Stomach smooth muscle (tissue), 2 donors: ENCODE data around the gene HERC2.
"Not testable (repeated sequence)": the region's sequence is repeated elsewhere in the genome, so short reads cannot be mapped to it uniquely, and the experiment has no call there.

Experiments used
- H3K27ac ChIP-seq: one replicate; pipeline ENCODE4 v1.7.0; 2013; ENCODE audit warnings: mild to moderate bottlenecking, low read length, inconsistent platforms
- H3K27me3 ChIP-seq, 2 donors: one replicate each; pipeline ENCODE4 v1.7.0; 2013; ENCODE audit warnings: low read length in 2 of 2; ENCODE audit not compliant: insufficient read depth in 2 of 2, control insufficient read depth in 1 of 2
- H3K36me3 ChIP-seq, 2 donors: one replicate each; pipeline ENCODE4 v1.7.0; 2013; ENCODE audit warnings: low read length in 2 of 2; ENCODE audit not compliant: control insufficient read depth in 2 of 2, insufficient read depth in 2 of 2
- H3K4me1 ChIP-seq: one replicate; pipeline ENCODE4 v1.7.0; 2013; ENCODE audit warnings: low read length; ENCODE audit not compliant: control insufficient read depth, insufficient read depth
- H3K4me3 ChIP-seq, 2 donors: one replicate each; pipeline ENCODE4 v1.7.0; 2013; ENCODE audit warnings: low read length in 2 of 2
- H3K9ac ChIP-seq, 2 donors: one replicate each; pipeline ENCODE4 v1.7.0; 2013; ENCODE audit warnings: low read length in 2 of 2, mild to moderate bottlenecking in 1 of 2
- H3K9me3 ChIP-seq, 2 donors: one replicate each; pipeline ENCODE4 v1.7.0; 2013; ENCODE audit warnings: low read length in 2 of 2; ENCODE audit not compliant: control insufficient read depth in 2 of 2
- donor health status: healthy.
- donor health status: Pancreatic carcinoma.

The HERC2 gene

DNA sequence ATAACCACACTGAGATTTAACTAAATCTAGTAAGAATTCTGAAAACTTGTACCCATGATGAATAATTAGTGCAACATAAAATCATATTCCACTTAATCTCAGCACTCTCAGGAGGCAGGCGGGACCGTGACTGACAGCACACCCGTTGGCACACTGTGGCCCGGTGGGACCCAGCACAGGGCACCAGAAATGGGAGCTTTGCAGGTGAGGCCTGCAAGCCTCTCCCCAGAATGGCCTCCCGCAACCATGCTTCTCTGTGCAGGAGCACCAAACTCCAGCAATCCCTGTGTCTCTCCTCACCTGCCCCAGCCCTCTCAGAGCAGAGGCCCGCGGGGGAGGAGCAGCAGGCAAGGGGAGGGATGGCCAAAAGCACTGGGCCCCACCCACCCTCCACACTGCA, 191.3 kb downstream of the HERC2 start:
- no peaks in the 10 kb centered on the region for H3K9me3 ChIP-seq
- no peaks in the 10 kb centered on the region for H3K27me3 ChIP-seq
- H3K27ac ChIP-seq: no peak overlapping the region
- peaks cover 31 to 44% of the 10 kb centered on the region in 2 donors for H3K36me3 ChIP-seq
- H3K4me3 ChIP-seq: no peak overlapping the region
- H3K9ac ChIP-seq: no peak overlapping the region
- H3K4me1 ChIP-seq: no peaks in the 10 kb centered on the region

DNA sequence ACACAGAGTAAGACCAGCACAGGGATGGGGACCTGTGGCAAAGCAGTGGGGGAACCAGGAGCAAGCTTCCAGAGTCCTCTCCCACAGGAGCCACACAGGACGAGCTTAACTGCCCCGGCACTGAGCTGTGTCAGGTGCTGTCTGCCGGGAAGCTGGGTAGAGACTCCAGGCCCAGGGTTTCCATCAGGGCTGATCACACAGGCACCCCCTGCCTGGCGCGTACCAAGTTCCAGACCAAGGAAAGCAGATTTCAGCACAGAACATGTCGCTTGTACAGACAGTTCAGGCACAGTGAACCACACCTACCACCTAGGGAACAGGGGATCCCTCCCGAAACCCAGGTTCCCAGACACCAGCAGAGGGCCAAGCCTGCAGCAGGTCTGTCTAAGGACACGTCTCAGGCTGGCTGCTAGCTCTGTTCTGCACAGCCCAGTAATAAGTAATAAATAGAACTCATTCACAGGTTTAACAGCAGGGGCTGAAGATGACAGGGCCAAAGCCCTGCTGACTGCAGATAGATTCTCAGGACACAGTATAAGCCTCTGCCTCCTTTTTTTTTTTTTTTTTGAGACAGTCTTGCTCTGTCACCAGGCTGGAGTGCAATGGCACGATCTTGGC, 192.6 kb downstream of the HERC2 start:
- H3K4me1 ChIP-seq: no peaks in the 10 kb centered on the region
- no peaks in the 10 kb centered on the region for H3K27me3 ChIP-seq
- no peak overlapping the region for H3K4me3 ChIP-seq
- no peak overlapping the region for H3K9ac ChIP-seq
- no peaks in the 10 kb centered on the region for H3K9me3 ChIP-seq
- no peak overlapping the region for H3K27ac ChIP-seq
- H3K36me3 ChIP-seq: peaks cover 33 to 48% of the 10 kb centered on the region in 2 donors

- no peak overlapping the region for H3K4me3 ChIP-seq
- no peaks in the 10 kb centered on the region for H3K4me1 ChIP-seq
- peaks cover 41 to 58% of the 10 kb centered on the region in 2 donors for H3K36me3 ChIP-seq
- H3K27ac ChIP-seq: no peak overlapping the region
- H3K27me3 ChIP-seq: no peaks in the 10 kb centered on the region
- no peak overlapping the region for H3K9ac ChIP-seq
- H3K9me3 ChIP-seq: no peaks in the 10 kb centered on the region
These were observed 193.9 kb downstream of the HERC2 start for GRCh38 chr15:28128031-28128430.

GRCh38 chr15:28127036-28127435, 194.9 kb downstream of the HERC2 start:
- H3K36me3 ChIP-seq: peaks cover 42 to 64% of the 10 kb centered on the region in 2 donors
- no peak overlapping the region for H3K9ac ChIP-seq
- no peak overlapping the region for H3K27ac ChIP-seq
- H3K4me1 ChIP-seq: no peaks in the 10 kb centered on the region
- no peaks in the 10 kb centered on the region for H3K27me3 ChIP-seq
- no peaks in the 10 kb centered on the region for H3K9me3 ChIP-seq
- H3K4me3 ChIP-seq: no peak overlapping the region

DNA sequence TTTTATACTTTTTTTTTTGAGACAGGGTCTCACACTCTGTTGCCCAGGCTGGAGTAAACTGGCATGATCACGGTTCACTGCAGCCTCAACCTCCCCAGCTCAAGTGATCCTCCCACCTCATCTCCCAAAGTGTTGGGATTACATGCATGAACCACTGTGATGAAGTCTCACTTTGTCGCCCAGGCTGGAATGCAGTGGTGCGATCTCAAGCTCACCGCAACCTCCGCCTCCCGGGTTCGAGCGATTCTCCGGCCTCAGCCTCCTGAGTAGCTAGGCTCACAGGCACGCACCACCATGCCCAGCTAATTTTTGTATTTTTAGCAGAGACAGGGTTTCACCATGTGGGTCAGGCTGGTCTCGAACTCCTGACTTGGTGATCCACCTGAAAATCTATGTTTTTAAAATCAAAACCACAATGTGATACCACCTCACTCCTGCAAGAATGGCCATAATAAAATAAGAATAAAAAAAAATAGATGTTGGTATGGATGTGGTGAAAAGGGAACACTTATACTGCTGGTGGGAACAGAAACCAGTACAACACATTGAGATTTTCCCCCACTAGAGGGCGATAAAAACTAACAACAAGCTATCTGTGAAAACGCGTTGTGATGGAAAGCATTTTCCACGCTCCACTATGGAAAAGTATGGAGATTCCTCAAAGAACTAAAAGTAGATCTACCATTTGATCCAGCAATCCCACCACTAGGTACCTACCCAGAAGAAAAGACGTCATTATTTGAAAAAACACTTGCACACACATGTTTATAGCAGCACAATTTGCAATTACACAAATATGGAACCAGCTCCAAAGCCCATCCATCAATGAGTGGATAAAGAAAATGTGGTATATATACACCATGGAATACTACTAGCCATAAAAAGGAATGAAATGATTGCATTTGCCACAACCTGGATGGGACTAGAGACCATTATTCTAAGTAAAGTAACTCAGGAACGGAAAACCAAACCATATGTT, 196.0 kb downstream of the HERC2 start:
- Histone ChIP-seq H3K36me3 (peaks cover 38 to 58% of the 10 kb centered on the region in 2 donors), H3K4me1 (no peaks in the 10 kb centered on the region), H3K27me3 (no peaks in the 10 kb centered on the region), H3K27ac (no peak overlapping the region), H3K4me3 (no peak overlapping the region), H3K9ac (no peak overlapping the region), H3K9me3 (no peaks in the 10 kb centered on the region)

DNA sequence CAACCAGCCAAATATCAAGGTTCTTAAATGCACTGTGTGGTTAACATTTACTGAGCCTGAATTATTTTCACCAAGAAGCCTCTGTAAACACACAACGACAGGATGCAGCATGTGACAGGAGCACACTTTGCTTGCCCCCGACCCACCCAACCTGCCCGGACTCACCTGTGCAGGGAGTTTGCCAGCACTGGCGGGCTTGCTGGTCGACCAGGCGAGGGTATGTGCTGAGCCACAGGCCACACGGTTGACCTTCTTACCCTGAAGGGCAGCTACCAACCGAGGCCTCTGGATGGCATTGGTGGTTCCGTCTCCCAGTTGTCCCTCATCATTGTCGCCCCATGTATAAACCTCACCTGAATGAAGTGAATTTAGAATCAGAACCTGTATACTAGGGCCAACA, 197.1 kb downstream of the HERC2 start:
- Histone ChIP-seq H3K36me3 (peaks cover 49 to 59% of the 10 kb centered on the region in 2 donors), H3K9me3 (no peaks in the 10 kb centered on the region), H3K27me3 (no peaks in the 10 kb centered on the region), H3K4me3 (no peak overlapping the region), H3K27ac (no peak overlapping the region), H3K9ac (no peak overlapping the region), H3K4me1 (no peaks in the 10 kb centered on the region)

GRCh38 chr15:28123408-28124023, 198.5 kb downstream of the HERC2 start:
- Histone ChIP-seq H3K27ac (no peak overlapping the region), H3K4me3 (no peak overlapping the region), H3K36me3 (peaks cover 47 to 56% of the 10 kb centered on the region in 2 donors), H3K4me1 (no peaks in the 10 kb centered on the region), H3K27me3 (no peaks in the 10 kb centered on the region), H3K9me3 (no peaks in the 10 kb centered on the region), H3K9ac (no peak overlapping the region)

DNA sequence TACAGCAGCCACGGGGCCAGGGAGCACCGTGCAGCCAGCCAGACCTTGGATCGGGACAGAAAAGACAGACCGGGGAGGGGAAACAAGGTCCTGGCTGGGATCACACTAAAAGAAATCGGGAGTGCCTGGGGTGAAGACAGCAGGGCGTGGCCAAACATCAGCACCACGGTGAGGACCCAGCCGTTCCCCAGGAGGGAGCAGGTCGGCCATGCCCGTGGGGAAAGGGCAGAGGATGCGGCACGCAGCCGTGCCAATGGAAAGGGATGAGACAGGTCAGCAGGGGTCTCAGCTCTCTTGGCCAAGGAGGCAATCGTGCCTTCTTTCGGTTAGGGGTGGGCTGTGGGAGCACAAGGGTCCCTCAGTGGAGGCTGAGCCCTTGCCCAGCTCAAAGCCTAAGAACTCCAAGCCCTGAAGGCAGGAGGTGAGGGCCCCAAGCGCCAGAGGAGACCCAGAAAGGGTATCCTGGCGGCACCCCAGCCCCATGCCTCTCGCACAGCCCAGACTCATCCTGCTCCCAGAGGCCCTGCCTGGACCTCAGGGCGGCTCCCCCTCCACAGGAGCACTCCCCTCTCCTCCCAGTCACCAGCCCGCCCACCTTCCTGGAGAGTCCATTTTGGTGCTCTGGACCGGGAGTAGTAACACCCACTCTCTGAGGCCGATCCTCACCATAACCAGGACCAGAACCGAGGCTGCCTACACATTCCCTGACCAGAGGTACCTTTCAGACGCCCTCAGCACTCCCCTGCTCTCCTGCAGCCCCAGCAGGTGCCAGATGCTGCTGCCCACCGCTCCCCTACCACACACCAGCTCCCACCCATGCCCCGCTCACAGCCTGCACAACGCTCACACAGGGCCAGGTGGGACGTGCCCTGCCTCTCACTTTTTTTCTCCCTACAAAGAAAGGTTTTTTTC, 199.7 kb downstream of the HERC2 start:
- peaks cover 53 to 60% of the 10 kb centered on the region in 2 donors for H3K36me3 ChIP-seq
- H3K27ac ChIP-seq: no peak overlapping the region
- H3K9ac ChIP-seq: no peak overlapping the region
- no peaks in the 10 kb centered on the region for H3K27me3 ChIP-seq
- no peak overlapping the region for H3K4me3 ChIP-seq
- H3K4me1 ChIP-seq: no peaks in the 10 kb centered on the region
- H3K9me3 ChIP-seq: no peaks in the 10 kb centered on the region

DNA sequence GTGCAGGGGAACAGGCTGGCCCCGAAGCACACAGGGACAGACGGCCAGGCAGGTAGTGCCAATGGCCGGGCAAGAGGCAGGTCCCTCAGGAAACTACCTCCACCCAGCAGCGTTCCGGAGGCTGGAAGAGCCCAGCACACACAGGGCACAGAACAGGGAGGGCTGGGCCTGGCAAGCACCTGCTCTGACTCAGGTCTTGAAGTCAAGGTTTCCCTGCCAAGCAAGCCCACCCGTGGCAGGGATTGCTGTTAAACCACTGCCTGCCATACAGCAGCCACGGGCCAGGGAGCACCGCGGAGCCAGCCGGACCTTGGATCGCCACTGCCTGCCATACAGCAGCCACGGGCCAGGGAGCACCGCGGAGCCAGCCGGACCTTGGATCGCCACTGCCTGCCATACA, 200.4 kb downstream of the HERC2 start:
- not testable (repeated sequence) for H3K27ac ChIP-seq, H3K9ac ChIP-seq, H3K4me3 ChIP-seq, H3K9me3 ChIP-seq, H3K4me1 ChIP-seq, H3K27me3 ChIP-seq
- peaks cover 56 to 59% of the 10 kb centered on the region in 2 donors for H3K36me3 ChIP-seq

DNA sequence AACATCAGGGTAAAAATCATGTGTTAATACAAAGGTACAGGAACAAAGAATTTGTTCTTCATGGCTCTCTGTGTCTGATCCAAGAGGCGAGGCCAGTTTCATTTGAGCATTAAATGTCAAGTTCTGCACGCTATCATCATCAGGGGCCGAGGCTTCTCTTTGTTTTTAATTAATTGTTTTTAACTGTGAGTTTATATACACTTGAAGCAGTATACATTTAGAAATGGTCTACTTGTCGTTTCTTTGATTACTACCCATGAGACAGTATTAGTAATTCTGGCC, 201.7 kb downstream of the HERC2 start:
- Histone ChIP-seq H3K9ac (no peak overlapping the region), H3K9me3 (no peaks in the 10 kb centered on the region), H3K27me3 (no peaks in the 10 kb centered on the region), H3K27ac (no peak overlapping the region), H3K4me3 (no peak overlapping the region), H3K36me3 (peaks cover 66 to 69% of the 10 kb centered on the region in 2 donors), H3K4me1 (no peaks in the 10 kb centered on the region)
